ENCODE results near the gene REG4.

REG4 gene

GRCh38 chr1:119778886-119779560, 32.2 kb downstream of the REG4 start:
- no peak for DNase-seq

GRCh38 chr1:119778359-119778758, 32.9 kb downstream of the REG4 start:
- no peak for DNase-seq

- DNase-seq = no peak
Observed at GRCh38 chr1:119774746-119775490, 36.3 kb downstream of the REG4 start.

GRCh38 chr1:119773711-119774241, 37.5 kb downstream of the REG4 start:
- no peak for DNase-seq

GRCh38 chr1:119772298-119772697, 39.0 kb downstream of the REG4 start:
- DNase-seq = no peak

- DNase-seq = no peak
Observed at GRCh38 chr1:119771770-119772169, 39.5 kb downstream of the REG4 start.

- DNase-seq = no peak
Observed at GRCh38 chr1:119771016-119771415, 40.2 kb downstream of the REG4 start.

- DNase-seq = no peak
Observed at GRCh38 chr1:119768778-119769177, 42.5 kb downstream of the REG4 start, which contains the start of gene HMGCS2. HMGCS2 (minus strand) TSS chr1:119768905; CDS start chr1:119768844, 61 bp downstream.

GRCh38 chr1:119767486-119767885, 43.8 kb downstream of the REG4 start:
- DNase-seq = no peak

GRCh38 chr1:119766374-119766794, 44.9 kb downstream of the REG4 start:
- no peak for DNase-seq

- DNase-seq = no peak
Observed at GRCh38 chr1:119764220-119764619, 47.0 kb downstream of the REG4 start.

- DNase-seq = no peak
Observed at GRCh38 chr1:119762953-119763352, 48.3 kb downstream of the REG4 start.

- no peak for DNase-seq
Observed at GRCh38 chr1:119762409-119762808, 48.9 kb downstream of the REG4 start.

GRCh38 chr1:119758584-119758983, 52.7 kb downstream of the REG4 start:
- DNase-seq = no peak

GRCh38 chr1:119752592-119752991, 58.7 kb downstream of the REG4 start:
- DNase-seq = no peak

GRCh38 chr1:119748040-119748439, 63.2 kb downstream of the REG4 start:
- DNase-seq = no peak

- DNase-seq = no peak
Observed at GRCh38 chr1:119747451-119747850, 63.8 kb downstream of the REG4 start.

GRCh38 chr1:119745034-119745433, 66.2 kb downstream of the REG4 start:
- no peak for DNase-seq

- no peak for DNase-seq
Observed at GRCh38 chr1:119744598-119744942, 66.7 kb downstream of the REG4 start.
